ENCODE measurements around the gene MOB1A. TPM values are rescaled to one million over a fixed set of nuclear protein-coding genes. Genes with fewer than 3 reads are reported as not detected.

Gene MOB1A
- total RNA-seq, 1 experiment from 2014 or later: 88.2 TPM

- TF ChIP-seq, protein P1, sequence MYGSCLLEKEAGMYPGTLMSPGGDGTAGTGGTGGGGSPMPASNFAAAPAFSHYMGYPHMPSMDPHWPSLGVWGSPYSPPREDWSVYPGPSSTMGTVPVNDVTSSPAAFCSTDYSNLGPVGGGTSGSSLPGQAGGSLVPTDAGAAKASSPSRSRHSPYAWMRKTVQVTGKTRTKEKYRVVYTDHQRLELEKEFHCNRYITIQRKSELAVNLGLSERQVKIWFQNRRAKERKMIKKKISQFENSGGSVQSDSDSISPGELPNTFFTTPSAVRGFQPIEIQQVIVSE (CRISPR knock-in tag; IDR thresholded peaks at IDR 0.05; ENCODE audit: borderline replicate concordance): no peak
- TF ChIP-seq SP1 (CRISPR knock-in tag; conservative IDR thresholded peaks at IDR 0.05): no peak
- TF ChIP-seq, protein P2, sequence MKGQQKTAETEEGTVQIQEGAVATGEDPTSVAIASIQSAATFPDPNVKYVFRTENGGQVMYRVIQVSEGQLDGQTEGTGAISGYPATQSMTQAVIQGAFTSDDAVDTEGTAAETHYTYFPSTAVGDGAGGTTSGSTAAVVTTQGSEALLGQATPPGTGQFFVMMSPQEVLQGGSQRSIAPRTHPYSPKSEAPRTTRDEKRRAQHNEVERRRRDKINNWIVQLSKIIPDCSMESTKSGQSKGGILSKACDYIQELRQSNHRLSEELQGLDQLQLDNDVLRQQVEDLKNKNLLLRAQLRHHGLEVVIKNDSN (CRISPR knock-in tag; IDR thresholded peaks at IDR 0.05): no peak
- no peak for TF ChIP-seq ZBTB21 (CRISPR knock-in tag; IDR thresholded peaks at IDR 0.05; ENCODE audit: borderline replicate concordance)
- no peak for TF ChIP-seq RORB (CRISPR knock-in tag; IDR thresholded peaks at IDR 0.05)
Measured at GRCh38 chr2:74104839-74105238, 73.8 kb downstream of the MOB1A start (continued).

DNA sequence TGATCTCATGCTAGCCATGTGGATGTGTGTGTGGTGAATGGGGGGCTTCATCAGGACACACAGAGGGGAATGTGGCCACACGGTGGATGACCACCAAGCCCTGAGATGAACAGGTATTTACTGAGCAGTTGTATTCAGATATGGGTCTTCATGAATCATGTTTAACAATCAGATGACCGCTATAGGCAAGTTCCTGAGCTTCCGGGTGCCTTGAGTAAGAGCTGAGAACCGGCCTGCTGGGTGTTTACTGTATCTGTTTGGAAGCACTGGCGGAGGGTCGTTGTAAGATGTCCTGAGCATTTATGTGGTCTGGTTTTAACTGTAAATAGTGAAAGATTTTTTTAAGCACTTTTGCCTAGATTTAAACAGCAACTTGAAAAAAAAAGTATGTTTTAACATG, 74.9 kb downstream of the MOB1A start:
- no peak overlapping the region for H3K27ac Mint-ChIP-seq
- H3K27me3 Mint-ChIP-seq (ENCODE audit: low read depth): no peaks in the 10 kb centered on the region
- DNase-seq (ENCODE audit: low spot score): no peak

More for the DNA sequence above, 74.9 kb downstream of the MOB1A start:
- POLR2A ChIA-PET: no interaction called here
- CTCF ChIA-PET: interaction anchor here (1.0 to 1.5 kb wide), 2 partner anchors 17 to 196 kb away, joined by 6 to 7 read pairs; no protein-coding TSS in a partner anchor
- no peak for ATAC-seq
- Mint-ChIP-seq H3K36me3 (peaks cover 19% of the 10 kb centered on the region), H3K4me1 (peaks cover 25% of the 10 kb centered on the region), H3K9me3 (no peaks in the 10 kb centered on the region), H3K4me3 (no peak overlapping the region)
- no peak for TF ChIP-seq ZNF263 (CRISPR knock-in tag; IDR thresholded peaks at IDR 0.05; ENCODE audit: low read depth)
- TF ChIP-seq, protein P3, sequence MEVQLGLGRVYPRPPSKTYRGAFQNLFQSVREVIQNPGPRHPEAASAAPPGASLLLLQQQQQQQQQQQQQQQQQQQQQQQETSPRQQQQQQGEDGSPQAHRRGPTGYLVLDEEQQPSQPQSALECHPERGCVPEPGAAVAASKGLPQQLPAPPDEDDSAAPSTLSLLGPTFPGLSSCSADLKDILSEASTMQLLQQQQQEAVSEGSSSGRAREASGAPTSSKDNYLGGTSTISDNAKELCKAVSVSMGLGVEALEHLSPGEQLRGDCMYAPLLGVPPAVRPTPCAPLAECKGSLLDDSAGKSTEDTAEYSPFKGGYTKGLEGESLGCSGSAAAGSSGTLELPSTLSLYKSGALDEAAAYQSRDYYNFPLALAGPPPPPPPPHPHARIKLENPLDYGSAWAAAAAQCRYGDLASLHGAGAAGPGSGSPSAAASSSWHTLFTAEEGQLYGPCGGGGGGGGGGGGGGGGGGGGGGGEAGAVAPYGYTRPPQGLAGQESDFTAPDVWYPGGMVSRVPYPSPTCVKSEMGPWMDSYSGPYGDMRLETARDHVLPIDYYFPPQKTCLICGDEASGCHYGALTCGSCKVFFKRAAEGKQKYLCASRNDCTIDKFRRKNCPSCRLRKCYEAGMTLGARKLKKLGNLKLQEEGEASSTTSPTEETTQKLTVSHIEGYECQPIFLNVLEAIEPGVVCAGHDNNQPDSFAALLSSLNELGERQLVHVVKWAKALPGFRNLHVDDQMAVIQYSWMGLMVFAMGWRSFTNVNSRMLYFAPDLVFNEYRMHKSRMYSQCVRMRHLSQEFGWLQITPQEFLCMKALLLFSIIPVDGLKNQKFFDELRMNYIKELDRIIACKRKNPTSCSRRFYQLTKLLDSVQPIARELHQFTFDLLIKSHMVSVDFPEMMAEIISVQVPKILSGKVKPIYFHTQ (CRISPR knock-in tag; IDR thresholded peaks at IDR 0.05): no peak
- no peak for TF ChIP-seq ATF3 (CRISPR knock-in tag; conservative IDR thresholded peaks at IDR 0.05)
- TF ChIP-seq E2F4 (CRISPR knock-in tag; IDR thresholded peaks at IDR 0.05; ENCODE audit: borderline replicate concordance, low read depth): no peak
- no peak for TF ChIP-seq FOXJ3 (CRISPR knock-in tag; IDR thresholded peaks at IDR 0.05; ENCODE audit: borderline replicate concordance)
- TF ChIP-seq, protein P4, sequence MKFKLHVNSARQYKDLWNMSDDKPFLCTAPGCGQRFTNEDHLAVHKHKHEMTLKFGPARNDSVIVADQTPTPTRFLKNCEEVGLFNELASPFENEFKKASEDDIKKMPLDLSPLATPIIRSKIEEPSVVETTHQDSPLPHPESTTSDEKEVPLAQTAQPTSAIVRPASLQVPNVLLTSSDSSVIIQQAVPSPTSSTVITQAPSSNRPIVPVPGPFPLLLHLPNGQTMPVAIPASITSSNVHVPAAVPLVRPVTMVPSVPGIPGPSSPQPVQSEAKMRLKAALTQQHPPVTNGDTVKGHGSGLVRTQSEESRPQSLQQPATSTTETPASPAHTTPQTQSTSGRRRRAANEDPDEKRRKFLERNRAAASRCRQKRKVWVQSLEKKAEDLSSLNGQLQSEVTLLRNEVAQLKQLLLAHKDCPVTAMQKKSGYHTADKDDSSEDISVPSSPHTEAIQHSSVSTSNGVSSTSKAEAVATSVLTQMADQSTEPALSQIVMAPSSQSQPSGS (CRISPR knock-in tag; IDR thresholded peaks at IDR 0.05; ENCODE audit: borderline replicate concordance, low read depth): no peak
- TF ChIP-seq, protein P5, sequence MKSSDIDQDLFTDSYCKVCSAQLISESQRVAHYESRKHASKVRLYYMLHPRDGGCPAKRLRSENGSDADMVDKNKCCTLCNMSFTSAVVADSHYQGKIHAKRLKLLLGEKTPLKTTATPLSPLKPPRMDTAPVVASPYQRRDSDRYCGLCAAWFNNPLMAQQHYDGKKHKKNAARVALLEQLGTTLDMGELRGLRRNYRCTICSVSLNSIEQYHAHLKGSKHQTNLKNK (CRISPR knock-in tag; IDR thresholded peaks at IDR 0.05): no peak
- no peak for TF ChIP-seq ZNF423 (CRISPR knock-in tag; IDR thresholded peaks at IDR 0.05)
- no peak for TF ChIP-seq USF2 (CRISPR knock-in tag; IDR thresholded peaks at IDR 0.05)
- TF ChIP-seq ZNF232 (CRISPR knock-in tag; IDR thresholded peaks at IDR 0.05): no peak
- TF ChIP-seq ZNF121 (CRISPR knock-in tag; IDR thresholded peaks at IDR 0.05): no peak
- no peak for TF ChIP-seq FOXP1 (CRISPR knock-in tag; IDR thresholded peaks at IDR 0.05; ENCODE audit: borderline replicate concordance)
- TF ChIP-seq ERG (CRISPR knock-in tag; IDR thresholded peaks at IDR 0.05): no peak
- TF ChIP-seq NR3C1 (CRISPR knock-in tag; conservative IDR thresholded peaks at IDR 0.05; ENCODE audit: low read depth): no peak
- TF ChIP-seq KAT7 (CRISPR knock-in tag; IDR thresholded peaks at IDR 0.05; ENCODE audit: borderline replicate concordance): no peak
- TF ChIP-seq ZNF317 (CRISPR knock-in tag; IDR thresholded peaks at IDR 0.05; ENCODE audit: borderline replicate concordance, low read depth): no peak
- no peak for TF ChIP-seq NFYB (CRISPR knock-in tag; conservative IDR thresholded peaks at IDR 0.05; ENCODE audit: low read depth)
- TF ChIP-seq GTF2I (CRISPR knock-in tag; conservative IDR thresholded peaks at IDR 0.05): no peak
- no peak for TF ChIP-seq NR2C2 (CRISPR knock-in tag; IDR thresholded peaks at IDR 0.05)
- TF ChIP-seq, protein P6, sequence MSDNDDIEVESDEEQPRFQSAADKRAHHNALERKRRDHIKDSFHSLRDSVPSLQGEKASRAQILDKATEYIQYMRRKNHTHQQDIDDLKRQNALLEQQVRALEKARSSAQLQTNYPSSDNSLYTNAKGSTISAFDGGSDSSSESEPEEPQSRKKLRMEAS (CRISPR knock-in tag; IDR thresholded peaks at IDR 0.05): no peak
